22Rv1 (cell line): ENCODE results near the gene AXIN1.

ENCODE experiments used
- H3K27ac ChIP-seq: fragments of 450-650 bp; 2 replicates; pipeline ENCODE4 v1.5.1; 2017
- ZFX ChIP-seq: fragments of 450-650 bp; IDR thresholded peaks from 2 replicates; pipeline ENCODE4 v1.6.1; 2017; ENCODE audit warnings: antibody characterized with exemption, borderline replicate concordance
- TF ChIP-seq, protein P1 (sequence below): fragments of 450-650 bp; IDR thresholded peaks from 2 replicates; pipeline ENCODE4 v1.5.1; 2017; ENCODE audit warnings: mild to moderate bottlenecking

Gene AXIN1

GRCh38 chr16:359871-360697 is 7.6 kb upstream of the AXIN1 start:
- TF ChIP-seq, protein P1, sequence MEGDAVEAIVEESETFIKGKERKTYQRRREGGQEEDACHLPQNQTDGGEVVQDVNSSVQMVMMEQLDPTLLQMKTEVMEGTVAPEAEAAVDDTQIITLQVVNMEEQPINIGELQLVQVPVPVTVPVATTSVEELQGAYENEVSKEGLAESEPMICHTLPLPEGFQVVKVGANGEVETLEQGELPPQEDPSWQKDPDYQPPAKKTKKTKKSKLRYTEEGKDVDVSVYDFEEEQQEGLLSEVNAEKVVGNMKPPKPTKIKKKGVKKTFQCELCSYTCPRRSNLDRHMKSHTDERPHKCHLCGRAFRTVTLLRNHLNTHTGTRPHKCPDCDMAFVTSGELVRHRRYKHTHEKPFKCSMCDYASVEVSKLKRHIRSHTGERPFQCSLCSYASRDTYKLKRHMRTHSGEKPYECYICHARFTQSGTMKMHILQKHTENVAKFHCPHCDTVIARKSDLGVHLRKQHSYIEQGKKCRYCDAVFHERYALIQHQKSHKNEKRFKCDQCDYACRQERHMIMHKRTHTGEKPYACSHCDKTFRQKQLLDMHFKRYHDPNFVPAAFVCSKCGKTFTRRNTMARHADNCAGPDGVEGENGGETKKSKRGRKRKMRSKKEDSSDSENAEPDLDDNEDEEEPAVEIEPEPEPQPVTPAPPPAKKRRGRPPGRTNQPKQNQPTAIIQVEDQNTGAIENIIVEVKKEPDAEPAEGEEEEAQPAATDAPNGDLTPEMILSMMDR = no peak
- TF ChIP-seq ZFX = no peak
- H3K27ac ChIP-seq = no peak overlapping the region

- no peak for TF ChIP-seq ZFX
- TF ChIP-seq, protein P1 = no peak
- H3K27ac ChIP-seq = no peak overlapping the region
Observed at GRCh38 chr16:359067-359763, 6.7 kb upstream of the AXIN1 start.

GRCh38 chr16:356741-357140 is 4.2 kb upstream of the AXIN1 start:
- no peak overlapping the region for H3K27ac ChIP-seq
- TF ChIP-seq, protein P1 = no peak

GRCh38 chr16:354971-355461 is 2.5 kb upstream of the AXIN1 start:
- H3K27ac ChIP-seq = no peak overlapping the region
- TF ChIP-seq, protein P1 = no peak
- no peak for TF ChIP-seq ZFX

GRCh38 chr16:354291-354881 is 1.9 kb upstream of the AXIN1 start:
- TF ChIP-seq ZFX = no peak
- TF ChIP-seq, protein P1 = no peak
- no peak overlapping the region for H3K27ac ChIP-seq

DNA sequence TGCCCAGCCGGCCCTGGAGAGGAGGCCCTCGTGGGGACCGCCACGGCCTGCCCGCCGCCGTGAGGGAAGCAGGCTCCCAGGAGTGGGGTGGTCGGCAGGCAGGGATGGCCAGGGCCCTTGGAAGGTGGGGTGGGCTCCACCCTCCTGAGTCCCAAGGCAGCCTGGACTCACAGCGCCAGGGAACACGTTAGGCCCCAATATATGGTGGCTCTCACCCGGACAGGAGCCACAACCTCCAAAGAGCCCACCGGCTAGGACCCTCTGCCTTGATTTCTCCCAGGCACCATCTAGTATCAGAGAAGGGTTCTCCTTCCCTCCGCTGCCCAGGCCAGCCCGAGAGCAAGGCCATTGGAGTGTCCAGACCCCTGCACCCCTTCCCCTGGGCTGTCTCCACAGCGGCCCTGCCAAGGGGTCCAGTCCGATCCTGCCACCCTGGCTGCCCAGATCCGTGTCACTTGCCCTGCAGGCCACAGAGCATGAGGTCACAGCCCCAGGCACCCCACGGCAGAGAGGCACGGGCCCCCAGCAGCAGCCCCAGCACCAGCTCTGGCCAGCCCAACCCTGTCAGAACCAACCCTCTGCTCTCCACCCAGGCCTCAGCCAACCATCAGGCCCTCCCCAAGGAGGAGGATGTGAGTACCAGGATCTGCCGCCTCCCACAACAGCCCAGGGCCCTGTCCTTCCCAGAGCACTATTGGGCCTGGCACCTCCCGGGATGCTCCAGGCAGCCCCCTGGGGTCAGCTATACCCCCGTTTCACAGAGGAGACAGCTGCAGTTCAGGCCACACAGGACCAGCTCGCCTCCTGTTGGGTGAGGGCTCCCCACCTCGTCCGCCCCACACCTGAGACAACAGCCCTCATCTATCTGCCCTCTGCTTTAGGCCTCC is 1.1 kb upstream of the AXIN1 start:
- TF ChIP-seq, protein P1 = no peak
- TF ChIP-seq ZFX = no peak
- peak overlapping the region; percentile 46 for H3K27ac ChIP-seq
